Skeletal muscle satellite cell (primary cell): ENCODE measurements around the gene DAGLA. TPM values are rescaled to one million over a fixed set of nuclear protein-coding genes. Genes with fewer than 3 reads are reported as not detected.

Source experiments
- H3K27me3 ChIP-seq: 2 replicates; pipeline ENCODE4 v1.7.0; 2013; ENCODE audit warnings: low read length; ENCODE audit not compliant: control insufficient read depth, insufficient read depth
- H3K36me3 ChIP-seq: 2 replicates; pipeline ENCODE4 v1.7.0; 2013; ENCODE audit warnings: mild to moderate bottlenecking, control low read depth, low read length; ENCODE audit not compliant: insufficient read depth
- H3K4me1 ChIP-seq: 2 replicates; pipeline ENCODE4 v1.7.0; 2013; ENCODE audit warnings: low read length; ENCODE audit not compliant: control insufficient read depth, insufficient read depth
- H3K4me2 ChIP-seq: 2 replicates; pipeline ENCODE4 v1.7.0; 2013; ENCODE audit warnings: mild to moderate bottlenecking, low read length
- H3K4me3 ChIP-seq: 2 replicates; pipeline ENCODE4 v1.7.0; 2013; ENCODE audit warnings: low read length
- H3K9ac ChIP-seq: 2 replicates; pipeline ENCODE4 v1.7.0; 2013; ENCODE audit warnings: mild to moderate bottlenecking, low read depth, low read length, moderate library complexity
- H3K9me3 ChIP-seq: replicated peaks from 2 replicates; pipeline ENCODE4 v1.7.0; 2013; ENCODE audit warnings: mild to moderate bottlenecking, control low read depth, low read length
- total RNA-seq: library from RNA; depleted of rRNA; stranded (reverse); fragments of >200 nt; gene quantifications from 2 replicates; pipeline ENCODE4 v1.2.3, GENCODE V29; 2012; rRNA removed

The DAGLA gene, protein sequence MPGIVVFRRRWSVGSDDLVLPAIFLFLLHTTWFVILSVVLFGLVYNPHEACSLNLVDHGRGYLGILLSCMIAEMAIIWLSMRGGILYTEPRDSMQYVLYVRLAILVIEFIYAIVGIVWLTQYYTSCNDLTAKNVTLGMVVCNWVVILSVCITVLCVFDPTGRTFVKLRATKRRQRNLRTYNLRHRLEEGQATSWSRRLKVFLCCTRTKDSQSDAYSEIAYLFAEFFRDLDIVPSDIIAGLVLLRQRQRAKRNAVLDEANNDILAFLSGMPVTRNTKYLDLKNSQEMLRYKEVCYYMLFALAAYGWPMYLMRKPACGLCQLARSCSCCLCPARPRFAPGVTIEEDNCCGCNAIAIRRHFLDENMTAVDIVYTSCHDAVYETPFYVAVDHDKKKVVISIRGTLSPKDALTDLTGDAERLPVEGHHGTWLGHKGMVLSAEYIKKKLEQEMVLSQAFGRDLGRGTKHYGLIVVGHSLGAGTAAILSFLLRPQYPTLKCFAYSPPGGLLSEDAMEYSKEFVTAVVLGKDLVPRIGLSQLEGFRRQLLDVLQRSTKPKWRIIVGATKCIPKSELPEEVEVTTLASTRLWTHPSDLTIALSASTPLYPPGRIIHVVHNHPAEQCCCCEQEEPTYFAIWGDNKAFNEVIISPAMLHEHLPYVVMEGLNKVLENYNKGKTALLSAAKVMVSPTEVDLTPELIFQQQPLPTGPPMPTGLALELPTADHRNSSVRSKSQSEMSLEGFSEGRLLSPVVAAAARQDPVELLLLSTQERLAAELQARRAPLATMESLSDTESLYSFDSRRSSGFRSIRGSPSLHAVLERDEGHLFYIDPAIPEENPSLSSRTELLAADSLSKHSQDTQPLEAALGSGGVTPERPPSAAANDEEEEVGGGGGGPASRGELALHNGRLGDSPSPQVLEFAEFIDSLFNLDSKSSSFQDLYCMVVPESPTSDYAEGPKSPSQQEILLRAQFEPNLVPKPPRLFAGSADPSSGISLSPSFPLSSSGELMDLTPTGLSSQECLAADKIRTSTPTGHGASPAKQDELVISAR
- 2.4 and 3.3 TPM in 2 replicates for total RNA-seq

- H3K9ac ChIP-seq, result peak within 1 kb of the TSS; percentile 65
- H3K4me1 ChIP-seq, result peaks cover 56% of the 10 kb centered on the region
Measured at GRCh38 chr11:61679893-61680621, at the start of gene DAGLA. DAGLA (plus strand) TSS chr11:61680391; CDS start chr11:61720156, 39,765 bp downstream.

DNA sequence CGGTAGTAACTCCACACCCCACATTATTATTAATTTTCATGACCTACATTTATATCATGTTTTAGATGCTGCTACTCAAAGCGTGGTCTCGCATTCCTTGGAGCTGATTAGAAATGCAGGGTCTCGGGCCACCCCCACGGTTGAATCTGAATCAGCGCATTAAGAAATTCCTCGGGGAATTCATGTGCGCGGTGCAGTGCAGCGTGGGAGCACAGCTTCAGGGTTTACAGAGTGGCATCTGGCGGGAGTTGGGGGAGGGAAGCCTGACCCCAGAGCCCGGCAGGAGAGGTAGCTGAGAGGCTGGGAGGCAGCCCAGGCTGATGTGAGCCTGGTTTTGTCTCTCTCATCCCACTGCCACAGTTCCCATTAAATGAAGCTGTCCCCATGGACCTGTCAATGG is 48.1 kb upstream of the DAGLA start:
- H3K9me3 ChIP-seq, result no peaks in the 10 kb centered on the region
- peaks cover 44% of the 10 kb centered on the region for H3K27me3 ChIP-seq
- H3K4me1 ChIP-seq, result peaks cover under 1% of the 10 kb centered on the region
- H3K4me2 ChIP-seq, result no peak overlapping the region
- H3K36me3 ChIP-seq, result no peaks in the 10 kb centered on the region
- H3K4me3 ChIP-seq, result no peak overlapping the region
- H3K9ac ChIP-seq, result no peak overlapping the region

More at GRCh38 chr11:61679893-61680621, at the start of gene DAGLA:
- Histone ChIP-seq H3K9me3 (no peaks in the 10 kb centered on the region), H3K27me3 (peaks cover 23% of the 10 kb centered on the region), H3K4me2 (peak within 1 kb of the TSS; percentile 95), H3K4me3 (peak within 1 kb of the TSS; percentile 83), H3K36me3 (no peaks in the 10 kb centered on the region)

- no peak overlapping the region for H3K4me2 ChIP-seq
- no peak overlapping the region for H3K9ac ChIP-seq
- peaks cover 3% of the 10 kb centered on the region for H3K4me1 ChIP-seq
- H3K27me3 ChIP-seq, result peaks cover 45% of the 10 kb centered on the region
- no peak overlapping the region for H3K4me3 ChIP-seq
- H3K9me3 ChIP-seq, result no peaks in the 10 kb centered on the region
- H3K36me3 ChIP-seq, result no peaks in the 10 kb centered on the region
Measured at GRCh38 chr11:61635304-61635703, 44.9 kb upstream of the DAGLA start.

DNA sequence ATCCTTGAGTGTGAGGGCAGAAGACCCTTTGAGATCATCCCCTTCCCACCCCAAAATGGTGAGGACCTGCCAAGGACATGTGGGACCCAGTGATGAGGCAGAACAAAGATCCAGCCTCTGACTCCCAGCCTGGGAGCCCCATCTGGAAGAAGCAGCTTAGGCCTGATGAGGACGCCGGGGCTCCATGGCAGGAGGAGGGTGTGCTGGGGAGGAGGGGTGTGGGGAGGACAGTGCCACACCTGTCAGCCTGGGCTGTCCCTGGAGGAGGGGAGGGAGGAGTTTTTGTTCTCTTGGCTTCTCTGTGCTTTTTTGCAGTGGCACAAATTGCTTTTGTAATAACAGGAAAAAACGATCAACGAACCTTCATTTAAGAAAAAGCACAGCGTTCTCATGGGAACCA is 44.4 kb upstream of the DAGLA start:
- Histone ChIP-seq H3K4me1 (peaks cover 3% of the 10 kb centered on the region), H3K36me3 (no peaks in the 10 kb centered on the region), H3K9me3 (no peaks in the 10 kb centered on the region), H3K27me3 (peaks cover 47% of the 10 kb centered on the region), H3K9ac (no peak overlapping the region), H3K4me2 (no peak overlapping the region), H3K4me3 (no peak overlapping the region)

DNA sequence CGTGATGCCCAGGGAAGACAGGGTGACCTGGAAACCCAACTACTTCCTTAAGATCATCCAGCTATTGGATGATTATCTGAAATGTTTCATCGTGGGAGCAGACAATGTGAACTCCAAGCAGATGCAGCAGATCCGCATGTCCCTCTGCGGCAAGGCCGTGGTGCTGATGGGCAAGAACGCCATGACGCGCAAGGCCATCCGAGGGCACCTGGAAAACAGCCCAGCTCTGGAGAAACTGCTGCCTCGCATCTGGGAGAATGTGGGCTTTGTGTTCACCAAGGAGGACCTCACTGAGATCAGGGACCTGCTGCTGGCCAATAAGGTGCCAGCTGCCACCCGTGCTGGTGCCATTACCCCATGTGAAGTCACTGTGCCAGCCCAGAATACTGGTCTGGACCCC is 43.5 kb upstream of the DAGLA start:
- Histone ChIP-seq H3K9me3 (no peaks in the 10 kb centered on the region), H3K4me3 (no peak overlapping the region), H3K4me1 (peaks cover 3% of the 10 kb centered on the region), H3K4me2 (no peak overlapping the region), H3K27me3 (peaks cover 47% of the 10 kb centered on the region), H3K9ac (no peak overlapping the region), H3K36me3 (no peaks in the 10 kb centered on the region)

DNA sequence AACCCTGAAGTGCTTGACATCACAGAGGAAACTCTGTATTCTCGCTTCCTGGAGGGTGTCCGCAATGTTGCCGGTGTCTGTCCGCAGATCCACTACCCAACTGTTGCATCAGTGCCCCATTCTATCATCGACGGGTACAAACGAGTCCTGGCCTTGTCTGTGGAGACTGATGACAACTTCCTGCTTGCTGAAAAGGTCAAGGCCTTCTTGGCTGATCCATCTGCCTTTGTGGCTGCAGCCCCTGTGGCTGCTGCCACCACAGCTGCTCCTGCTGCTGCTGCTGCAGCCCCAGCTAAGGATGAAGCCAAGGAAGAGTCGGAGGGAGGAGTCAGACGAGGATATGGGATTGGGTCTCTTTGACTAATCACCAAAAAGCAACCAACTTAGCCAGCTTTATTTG is 42.9 kb upstream of the DAGLA start:
- H3K9ac ChIP-seq, result no peak overlapping the region
- H3K9me3 ChIP-seq, result no peaks in the 10 kb centered on the region
- no peaks in the 10 kb centered on the region for H3K36me3 ChIP-seq
- H3K4me2 ChIP-seq, result no peak overlapping the region
- H3K4me3 ChIP-seq, result no peak overlapping the region
- H3K27me3 ChIP-seq, result peaks cover 42% of the 10 kb centered on the region
- H3K4me1 ChIP-seq, result peaks cover 3% of the 10 kb centered on the region

DNA sequence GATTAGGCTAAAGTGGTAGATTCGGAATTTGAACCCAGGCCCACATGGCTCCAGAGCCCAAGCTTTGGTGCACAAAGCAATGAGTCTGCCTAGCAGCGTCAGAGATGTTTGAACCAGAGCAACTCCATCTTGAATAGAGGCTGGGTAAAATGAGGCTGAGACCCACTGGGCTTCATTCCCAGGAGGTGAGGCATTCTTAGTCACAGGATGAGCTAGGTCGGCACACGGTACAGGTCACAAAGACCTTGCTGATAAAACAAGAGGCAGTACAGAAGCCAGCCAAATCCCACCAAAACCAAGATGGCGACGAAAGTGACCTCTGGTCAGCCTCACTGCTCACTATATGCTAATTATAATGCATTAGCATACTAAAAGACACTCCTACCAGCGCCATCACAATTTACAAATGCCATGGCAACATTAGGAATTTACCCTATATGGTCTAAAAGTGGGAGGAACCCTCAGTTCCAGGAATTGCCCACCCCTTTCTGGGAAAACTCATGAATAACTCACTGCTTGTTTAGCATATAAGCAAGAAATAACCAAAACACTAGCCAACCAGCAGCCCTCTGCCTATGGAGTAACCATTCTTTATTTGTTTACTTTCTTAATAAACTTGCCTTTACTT is 40.3 kb upstream of the DAGLA start:
- H3K36me3 ChIP-seq, result no peaks in the 10 kb centered on the region
- peaks cover 3% of the 10 kb centered on the region for H3K4me1 ChIP-seq
- no peak overlapping the region for H3K9ac ChIP-seq
- H3K9me3 ChIP-seq, result no peaks in the 10 kb centered on the region
- H3K4me3 ChIP-seq, result no peak overlapping the region
- peaks cover 33% of the 10 kb centered on the region for H3K27me3 ChIP-seq
- H3K4me2 ChIP-seq, result no peak overlapping the region

DNA sequence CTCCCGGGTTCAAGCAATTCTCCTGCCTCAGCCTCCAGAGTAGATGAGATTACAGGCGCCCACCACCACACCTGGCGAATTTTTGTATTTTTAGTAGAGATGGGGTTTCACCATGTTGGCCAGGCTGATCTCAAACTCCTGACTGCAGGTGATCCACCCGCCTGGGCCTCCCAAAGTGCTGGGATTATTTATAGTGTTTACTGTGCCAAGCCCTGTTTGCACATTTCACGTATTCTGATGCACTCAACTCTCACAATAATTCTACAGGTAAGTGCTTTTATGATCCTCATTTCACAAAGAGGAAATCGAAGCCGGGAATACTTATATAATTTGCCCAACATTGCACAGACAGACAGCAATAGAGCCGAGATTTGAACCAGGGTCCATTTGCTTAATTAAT is 38.0 kb upstream of the DAGLA start:
- Histone ChIP-seq H3K9ac (no peak overlapping the region), H3K27me3 (peaks cover 15% of the 10 kb centered on the region), H3K36me3 (no peaks in the 10 kb centered on the region), H3K4me3 (no peak overlapping the region), H3K4me1 (peaks cover 7% of the 10 kb centered on the region), H3K4me2 (no peak overlapping the region), H3K9me3 (no peaks in the 10 kb centered on the region)

DNA sequence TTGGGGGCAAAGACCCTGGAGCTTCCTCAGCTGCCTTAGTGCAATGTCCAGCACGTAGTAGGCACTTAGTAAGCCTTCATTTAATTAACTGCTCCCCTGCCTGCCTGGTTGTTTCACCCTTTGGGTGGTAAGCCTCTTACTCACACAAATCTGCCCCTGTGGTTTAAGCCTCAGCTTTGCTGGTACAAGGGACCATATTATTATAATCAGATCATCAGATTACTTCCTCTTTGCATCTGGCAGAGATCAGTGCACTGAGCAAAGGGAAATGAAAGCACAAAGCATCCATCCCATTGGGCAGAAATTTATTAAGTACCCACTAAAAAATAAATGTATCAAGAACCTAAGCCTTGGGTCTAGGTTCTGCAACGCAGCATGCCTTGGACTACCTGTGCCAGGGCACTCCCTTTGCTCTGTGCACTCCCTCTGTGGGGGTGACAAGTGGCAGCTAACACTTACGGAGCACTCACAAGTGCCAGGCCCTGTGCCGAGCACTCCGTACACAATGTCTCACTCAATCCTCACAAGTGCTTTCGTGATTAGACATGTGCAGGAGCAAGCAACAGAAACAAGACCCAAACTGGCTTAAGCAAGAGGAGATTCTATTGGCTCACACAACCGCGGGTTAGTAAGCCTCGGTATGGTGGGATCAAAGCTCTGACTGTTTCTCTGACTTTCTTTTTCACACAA is 34.9 kb upstream of the DAGLA start:
- H3K4me3 ChIP-seq, result no peak overlapping the region

DNA sequence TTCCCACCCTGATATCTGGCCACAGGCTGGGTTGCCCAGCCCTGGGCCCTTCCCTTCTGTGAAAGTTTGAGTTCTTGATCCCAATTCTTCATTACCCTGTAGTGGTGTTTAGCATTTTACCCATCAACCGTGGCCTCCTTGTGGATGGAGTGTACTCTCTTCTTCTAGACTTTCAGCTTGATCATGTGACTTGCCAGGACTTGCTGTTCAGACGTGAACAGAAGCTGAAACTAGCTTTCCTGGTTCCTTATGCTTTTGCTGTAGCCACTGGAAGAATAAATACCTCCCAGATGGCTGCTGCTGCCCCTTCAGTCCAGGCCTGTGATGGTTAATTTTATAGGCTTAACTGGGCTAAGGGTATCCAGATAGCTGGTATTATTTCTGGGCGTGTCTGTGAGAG is 32.7 kb upstream of the DAGLA start:
- H3K27me3 ChIP-seq, result peaks cover 10% of the 10 kb centered on the region
- H3K4me2 ChIP-seq, result no peak overlapping the region
- H3K36me3 ChIP-seq, result no peaks in the 10 kb centered on the region
- peaks cover 4% of the 10 kb centered on the region for H3K4me1 ChIP-seq
- H3K9me3 ChIP-seq, result no peaks in the 10 kb centered on the region
- no peak overlapping the region for H3K4me3 ChIP-seq
- no peak overlapping the region for H3K9ac ChIP-seq

More for the DNA sequence above, 34.9 kb upstream of the DAGLA start:
- H3K36me3 ChIP-seq, result no peaks in the 10 kb centered on the region
- H3K4me1 ChIP-seq, result peaks cover 4% of the 10 kb centered on the region
- H3K9ac ChIP-seq, result no peak overlapping the region
- H3K4me2 ChIP-seq, result peak overlapping the region; percentile 48
- no peaks in the 10 kb centered on the region for H3K9me3 ChIP-seq
- H3K27me3 ChIP-seq, result peaks cover 7% of the 10 kb centered on the region
